Neural crest cell (in vitro differentiated cells): Measurements from ENCODE around the gene SLC9A7. TPM values are rescaled to one million over a fixed set of nuclear protein-coding genes. Genes with fewer than 3 reads are reported as not detected.

Source experiments
- DNase-seq: peaks from one replicate; pipeline ENCODE4 v3.0.0; 2021; ENCODE audit warnings: low read depth, mixed read lengths, low spot score
- H3K27ac Mint-ChIP-seq: one replicate; pipeline ENCODE4 v1.8.0; 2021; ENCODE audit warnings: mild to moderate bottlenecking, mixed read lengths; ENCODE audit not compliant: unreplicated experiment
- H3K27me3 Mint-ChIP-seq: 2 replicates; pipeline ENCODE4 v1.8.0; 2021; ENCODE audit warnings: low read depth, mild to moderate bottlenecking, mixed read lengths
- H3K36me3 Mint-ChIP-seq: 2 replicates; pipeline ENCODE4 v1.8.0; 2021; ENCODE audit warnings: low read depth, mild to moderate bottlenecking, mixed read lengths
- H3K4me1 Mint-ChIP-seq: 2 replicates; pipeline ENCODE4 v1.8.0; 2021; ENCODE audit warnings: mixed read lengths
- H3K4me3 Mint-ChIP-seq: one replicate; pipeline ENCODE4 v1.8.0; 2021; ENCODE audit warnings: mild to moderate bottlenecking, mixed read lengths
- H3K9me3 Mint-ChIP-seq: 2 replicates; pipeline ENCODE4 v1.8.0; 2021; ENCODE audit warnings: mixed read lengths
- CTCF ChIP-seq: fragments of 200-600 bp; sonication (generic); conservative IDR thresholded peaks from 2 replicates; pipeline ENCODE4 v1.5.0; 2021; ENCODE audit warnings: antibody characterized with exemption, mild to moderate bottlenecking
- total RNA-seq: library from RNA; stranded (reverse); gene quantifications from 2 replicates; pipeline ENCODE4 v1.2.1, GENCODE V29; 2021

SLC9A7 gene
- total RNA-seq, 1 donor from 2014 or later, result 4.3 TPM

- Mint-ChIP-seq H3K4me3 (no peak overlapping the region), H3K4me1 (no peaks in the 10 kb centered on the region), H3K36me3 (peaks cover 4% of the 10 kb centered on the region), H3K27me3 (no peaks in the 10 kb centered on the region), H3K9me3 (no peaks in the 10 kb centered on the region), H3K27ac (no peak overlapping the region)
- DNase-seq, result no peak
- no peak for TF ChIP-seq CTCF
These were observed 159.8 kb downstream of the SLC9A7 start for GRCh38 chrX:46599051-46599560.

GRCh38 chrX:46597771-46598170, 161.1 kb downstream of the SLC9A7 start:
- Mint-ChIP-seq H3K36me3 (peaks cover 4% of the 10 kb centered on the region), H3K27me3 (no peaks in the 10 kb centered on the region), H3K4me1 (no peaks in the 10 kb centered on the region), H3K9me3 (no peaks in the 10 kb centered on the region), H3K4me3 (no peak overlapping the region), H3K27ac (no peak overlapping the region)
- TF ChIP-seq CTCF, result no peak
- no peak for DNase-seq

- Mint-ChIP-seq H3K27me3 (no peaks in the 10 kb centered on the region), H3K4me3 (no peak overlapping the region), H3K36me3 (peaks cover 1% of the 10 kb centered on the region), H3K4me1 (no peaks in the 10 kb centered on the region), H3K27ac (no peak overlapping the region), H3K9me3 (no peaks in the 10 kb centered on the region)
- DNase-seq, result no peak
- no peak for TF ChIP-seq CTCF
These were observed 161.7 kb downstream of the SLC9A7 start for GRCh38 chrX:46597208-46597607.

GRCh38 chrX:46595084-46595483, 163.8 kb downstream of the SLC9A7 start:
- H3K4me3 Mint-ChIP-seq, result no peak overlapping the region
- H3K27me3 Mint-ChIP-seq, result no peaks in the 10 kb centered on the region
- no peaks in the 10 kb centered on the region for H3K4me1 Mint-ChIP-seq
- H3K9me3 Mint-ChIP-seq, result no peaks in the 10 kb centered on the region
- no peak for TF ChIP-seq CTCF
- H3K36me3 Mint-ChIP-seq, result no peaks in the 10 kb centered on the region
- no peak overlapping the region for H3K27ac Mint-ChIP-seq
- no peak for DNase-seq

GRCh38 chrX:46589977-46590723, 168.8 kb downstream of the SLC9A7 start:
- no peak overlapping the region for H3K27ac Mint-ChIP-seq

More at GRCh38 chrX:46589977-46590723, 168.8 kb downstream of the SLC9A7 start:
- Mint-ChIP-seq H3K27me3 (no peaks in the 10 kb centered on the region), H3K4me1 (peaks cover 10% of the 10 kb centered on the region), H3K4me3 (no peak overlapping the region), H3K36me3 (no peaks in the 10 kb centered on the region), H3K9me3 (no peaks in the 10 kb centered on the region)
- TF ChIP-seq CTCF, result no peak
- DNase-seq, result no peak
